SK-N-SH (cell line): ENCODE results near the gene IZUMO4.

ENCODE experiments used
- GATA2 ChIP-seq: sonication (generic); formaldehyde crosslinking; IDR thresholded peaks from 2 replicates; pipeline ENCODE4 v1.5.0; 2020; ENCODE audit warnings: mild to moderate bottlenecking, missing genetic modification reagents
- JUND ChIP-seq: IDR thresholded peaks from 2 replicates; pipeline ENCODE4 v1.4.0; 2012
- MXI1 ChIP-seq: IDR thresholded peaks from 2 replicates; pipeline ENCODE4 v1.6.1; 2012; ENCODE audit warnings: mild to moderate bottlenecking, low read depth, low read length, improper control_type of control experiment
- NRF1 ChIP-seq: IDR thresholded peaks from 2 replicates; pipeline ENCODE4 v1.6.1; 2012; ENCODE audit warnings: low read depth, mild to moderate bottlenecking, low read length
- RAD21 ChIP-seq: IDR thresholded peaks from 2 replicates; pipeline ENCODE4 v1.6.1; 2012; ENCODE audit warnings: mild to moderate bottlenecking, low read length
- TF ChIP-seq, protein P1 (sequence below): fragments of 200-600 bp; sonication (generic); IDR thresholded peaks from 2 replicates; pipeline ENCODE4 v1.6.1; 2017; ENCODE audit warnings: antibody characterized with exemption, mild to moderate bottlenecking, moderate library complexity
- TF ChIP-seq, protein P2 (sequence below): IDR thresholded peaks from 2 replicates; pipeline ENCODE4 v1.4.0; 2012; ENCODE audit warnings: low read depth, borderline replicate concordance
- TF ChIP-seq, protein P3 (sequence below): IDR thresholded peaks from 2 replicates; pipeline ENCODE4 v1.4.0; 2012; ENCODE audit warnings: low read depth
- TF ChIP-seq, protein P4 (sequence below): IDR thresholded peaks from 2 replicates; pipeline ENCODE4 v1.6.1; 2012; ENCODE audit warnings: mild to moderate bottlenecking, low read depth, low read length, moderate library complexity

DNA sequence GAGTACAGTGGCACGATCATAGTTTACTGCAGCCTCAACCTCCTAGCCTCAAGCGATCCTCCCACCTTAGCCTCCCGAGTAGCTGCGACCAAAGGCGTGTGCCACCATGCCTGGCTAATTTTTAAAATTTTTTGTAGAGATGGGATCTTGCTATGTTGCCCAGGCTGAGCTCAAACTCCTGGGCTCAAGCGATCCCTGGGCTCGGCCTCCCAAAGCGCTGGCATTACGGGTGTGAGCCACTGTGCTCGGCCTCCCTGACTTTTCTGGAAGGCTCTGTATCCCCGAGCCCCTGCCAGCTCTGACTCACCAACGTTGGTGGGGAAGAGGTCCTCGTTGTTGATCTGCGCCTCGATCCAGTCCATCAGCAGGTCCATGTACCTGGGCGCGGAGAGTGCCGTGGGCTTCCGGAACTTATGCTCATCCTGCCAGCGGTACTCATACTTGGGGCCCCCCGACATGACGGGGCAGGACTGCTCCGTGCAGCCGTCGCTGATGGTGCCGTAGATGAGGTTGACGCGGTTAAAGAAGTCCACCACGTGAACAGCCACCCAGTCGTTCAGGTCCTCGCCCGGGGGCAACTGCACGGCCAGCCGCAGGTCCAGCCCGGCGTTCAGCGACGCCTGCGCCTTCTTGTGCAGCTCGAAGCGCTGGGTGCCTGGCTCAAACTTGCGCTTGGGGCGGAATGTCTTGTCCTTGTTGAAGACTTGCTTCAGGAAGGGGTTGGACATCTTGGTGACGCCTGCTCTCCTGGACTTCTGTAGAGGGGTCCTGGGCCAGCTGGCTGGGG lies 18.7 kb upstream of the IZUMO4 start:
- TF ChIP-seq, protein P1, sequence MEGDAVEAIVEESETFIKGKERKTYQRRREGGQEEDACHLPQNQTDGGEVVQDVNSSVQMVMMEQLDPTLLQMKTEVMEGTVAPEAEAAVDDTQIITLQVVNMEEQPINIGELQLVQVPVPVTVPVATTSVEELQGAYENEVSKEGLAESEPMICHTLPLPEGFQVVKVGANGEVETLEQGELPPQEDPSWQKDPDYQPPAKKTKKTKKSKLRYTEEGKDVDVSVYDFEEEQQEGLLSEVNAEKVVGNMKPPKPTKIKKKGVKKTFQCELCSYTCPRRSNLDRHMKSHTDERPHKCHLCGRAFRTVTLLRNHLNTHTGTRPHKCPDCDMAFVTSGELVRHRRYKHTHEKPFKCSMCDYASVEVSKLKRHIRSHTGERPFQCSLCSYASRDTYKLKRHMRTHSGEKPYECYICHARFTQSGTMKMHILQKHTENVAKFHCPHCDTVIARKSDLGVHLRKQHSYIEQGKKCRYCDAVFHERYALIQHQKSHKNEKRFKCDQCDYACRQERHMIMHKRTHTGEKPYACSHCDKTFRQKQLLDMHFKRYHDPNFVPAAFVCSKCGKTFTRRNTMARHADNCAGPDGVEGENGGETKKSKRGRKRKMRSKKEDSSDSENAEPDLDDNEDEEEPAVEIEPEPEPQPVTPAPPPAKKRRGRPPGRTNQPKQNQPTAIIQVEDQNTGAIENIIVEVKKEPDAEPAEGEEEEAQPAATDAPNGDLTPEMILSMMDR = no peak
- TF ChIP-seq, protein P2, sequence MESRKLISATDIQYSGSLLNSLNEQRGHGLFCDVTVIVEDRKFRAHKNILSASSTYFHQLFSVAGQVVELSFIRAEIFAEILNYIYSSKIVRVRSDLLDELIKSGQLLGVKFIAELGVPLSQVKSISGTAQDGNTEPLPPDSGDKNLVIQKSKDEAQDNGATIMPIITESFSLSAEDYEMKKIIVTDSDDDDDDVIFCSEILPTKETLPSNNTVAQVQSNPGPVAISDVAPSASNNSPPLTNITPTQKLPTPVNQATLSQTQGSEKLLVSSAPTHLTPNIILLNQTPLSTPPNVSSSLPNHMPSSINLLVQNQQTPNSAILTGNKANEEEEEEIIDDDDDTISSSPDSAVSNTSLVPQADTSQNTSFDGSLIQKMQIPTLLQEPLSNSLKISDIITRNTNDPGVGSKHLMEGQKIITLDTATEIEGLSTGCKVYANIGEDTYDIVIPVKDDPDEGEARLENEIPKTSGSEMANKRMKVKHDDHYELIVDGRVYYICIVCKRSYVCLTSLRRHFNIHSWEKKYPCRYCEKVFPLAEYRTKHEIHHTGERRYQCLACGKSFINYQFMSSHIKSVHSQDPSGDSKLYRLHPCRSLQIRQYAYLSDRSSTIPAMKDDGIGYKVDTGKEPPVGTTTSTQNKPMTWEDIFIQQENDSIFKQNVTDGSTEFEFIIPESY = no peak
- no peak for TF ChIP-seq MXI1
- TF ChIP-seq, protein P3, sequence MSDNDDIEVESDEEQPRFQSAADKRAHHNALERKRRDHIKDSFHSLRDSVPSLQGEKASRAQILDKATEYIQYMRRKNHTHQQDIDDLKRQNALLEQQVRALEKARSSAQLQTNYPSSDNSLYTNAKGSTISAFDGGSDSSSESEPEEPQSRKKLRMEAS = no peak
- TF ChIP-seq GATA2 (CRISPR knock-in tag) = no peak
- no peak for TF ChIP-seq RAD21
- no peak for TF ChIP-seq JUND
- TF ChIP-seq NRF1 = no peak
- TF ChIP-seq, protein P4, sequence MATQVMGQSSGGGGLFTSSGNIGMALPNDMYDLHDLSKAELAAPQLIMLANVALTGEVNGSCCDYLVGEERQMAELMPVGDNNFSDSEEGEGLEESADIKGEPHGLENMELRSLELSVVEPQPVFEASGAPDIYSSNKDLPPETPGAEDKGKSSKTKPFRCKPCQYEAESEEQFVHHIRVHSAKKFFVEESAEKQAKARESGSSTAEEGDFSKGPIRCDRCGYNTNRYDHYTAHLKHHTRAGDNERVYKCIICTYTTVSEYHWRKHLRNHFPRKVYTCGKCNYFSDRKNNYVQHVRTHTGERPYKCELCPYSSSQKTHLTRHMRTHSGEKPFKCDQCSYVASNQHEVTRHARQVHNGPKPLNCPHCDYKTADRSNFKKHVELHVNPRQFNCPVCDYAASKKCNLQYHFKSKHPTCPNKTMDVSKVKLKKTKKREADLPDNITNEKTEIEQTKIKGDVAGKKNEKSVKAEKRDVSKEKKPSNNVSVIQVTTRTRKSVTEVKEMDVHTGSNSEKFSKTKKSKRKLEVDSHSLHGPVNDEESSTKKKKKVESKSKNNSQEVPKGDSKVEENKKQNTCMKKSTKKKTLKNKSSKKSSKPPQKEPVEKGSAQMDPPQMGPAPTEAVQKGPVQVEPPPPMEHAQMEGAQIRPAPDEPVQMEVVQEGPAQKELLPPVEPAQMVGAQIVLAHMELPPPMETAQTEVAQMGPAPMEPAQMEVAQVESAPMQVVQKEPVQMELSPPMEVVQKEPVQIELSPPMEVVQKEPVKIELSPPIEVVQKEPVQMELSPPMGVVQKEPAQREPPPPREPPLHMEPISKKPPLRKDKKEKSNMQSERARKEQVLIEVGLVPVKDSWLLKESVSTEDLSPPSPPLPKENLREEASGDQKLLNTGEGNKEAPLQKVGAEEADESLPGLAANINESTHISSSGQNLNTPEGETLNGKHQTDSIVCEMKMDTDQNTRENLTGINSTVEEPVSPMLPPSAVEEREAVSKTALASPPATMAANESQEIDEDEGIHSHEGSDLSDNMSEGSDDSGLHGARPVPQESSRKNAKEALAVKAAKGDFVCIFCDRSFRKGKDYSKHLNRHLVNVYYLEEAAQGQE = no peak
